PFSK-1 (cell line): ENCODE measurements around the gene PCSK4.

Source experiments
- FOXP2 ChIP-seq: optimal IDR thresholded peaks from 2 replicates; pipeline ENCODE3; 2011; ENCODE audit warnings: borderline replicate concordance, control low read depth, inconsistent platforms; ENCODE audit not compliant: insufficient read depth; ENCODE audit errors: extremely low read length, extremely low read depth
- POLR2AphosphoS5 ChIP-seq: IDR thresholded peaks from 2 replicates; pipeline ENCODE4 v1.6.1; 2012; ENCODE audit warnings: low read depth, mild to moderate bottlenecking, control low read depth, low read length, moderate library complexity
- REST ChIP-seq, 2 experiments: IDR thresholded peaks; 2 replicates each; pipeline versions ENCODE4 v1.6.1 to v1.8.0; 2011 to 2012; ENCODE audit warnings: low read depth in 2 of 2, low read length in 2 of 2, control low read depth in 1 of 2, inconsistent platforms in 1 of 2, mild to moderate bottlenecking in 1 of 2, moderate library complexity in 1 of 2; ENCODE audit not compliant: insufficient read depth in 1 of 2
- SIN3A ChIP-seq: IDR thresholded peaks from 2 replicates; pipeline ENCODE4 v1.6.1; 2012; ENCODE audit warnings: mild to moderate bottlenecking, low read length, moderate library complexity, borderline replicate concordance; ENCODE audit not compliant: insufficient read depth
- TAF1 ChIP-seq: IDR thresholded peaks from 2 replicates; pipeline ENCODE4 v1.6.1; 2012; ENCODE audit warnings: low read length, control low read depth, borderline replicate concordance; ENCODE audit not compliant: insufficient read depth

Gene PCSK4

GRCh38 chr19:1466461-1467214, 23.5 kb downstream of the PCSK4 start:
- TF ChIP-seq TAF1 (no peak), FOXP2 (no peak), SIN3A (no peak), POLR2AphosphoS5 (no peak), REST (IDR thresholded peaks at IDR 0.05; ENCODE audit: insufficient read depth in 1 of 2, low read depth in 2 of 2, low read length in 2 of 2) (no peak)

DNA sequence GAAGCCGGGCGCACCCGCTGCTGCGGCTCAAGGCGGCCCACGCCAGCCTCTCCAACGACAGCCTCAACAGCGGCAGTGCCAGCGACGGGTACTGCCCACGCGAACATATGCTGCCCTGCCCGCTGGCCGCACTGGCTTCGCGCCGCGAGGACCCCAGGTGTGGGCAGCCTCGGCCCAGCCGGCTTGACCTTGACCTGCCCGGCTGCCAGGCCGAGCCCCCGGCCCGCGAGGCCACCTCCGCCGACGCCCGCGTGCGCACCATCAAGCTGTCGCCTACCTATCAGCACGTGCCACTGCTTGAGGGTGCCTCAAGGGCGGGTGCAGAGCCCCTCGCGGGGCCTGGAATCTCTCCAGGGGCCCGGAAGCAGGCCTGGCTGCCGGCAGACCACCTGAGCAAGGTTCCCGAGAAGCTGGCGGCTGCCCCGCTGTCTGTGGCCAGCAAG, 24.1 kb downstream of the PCSK4 start:
- no peak for TF ChIP-seq REST (IDR thresholded peaks at IDR 0.05; ENCODE audit: insufficient read depth in 1 of 2, low read depth in 2 of 2, low read length in 2 of 2)
- TF ChIP-seq TAF1: no peak
- TF ChIP-seq SIN3A: no peak
- no peak for TF ChIP-seq FOXP2
- TF ChIP-seq POLR2AphosphoS5: no peak

- TF ChIP-seq SIN3A (no peak), POLR2AphosphoS5 (no peak), FOXP2 (no peak), TAF1 (no peak), REST (IDR thresholded peaks at IDR 0.05; ENCODE audit: insufficient read depth in 1 of 2, low read depth in 2 of 2, low read length in 2 of 2) (no peak)
These were observed 24.7 kb downstream of the PCSK4 start for GRCh38 chr19:1465191-1466016.

- no peak for TF ChIP-seq SIN3A
These were observed 28.3 kb downstream of the PCSK4 start for GRCh38 chr19:1461862-1462261.

DNA sequence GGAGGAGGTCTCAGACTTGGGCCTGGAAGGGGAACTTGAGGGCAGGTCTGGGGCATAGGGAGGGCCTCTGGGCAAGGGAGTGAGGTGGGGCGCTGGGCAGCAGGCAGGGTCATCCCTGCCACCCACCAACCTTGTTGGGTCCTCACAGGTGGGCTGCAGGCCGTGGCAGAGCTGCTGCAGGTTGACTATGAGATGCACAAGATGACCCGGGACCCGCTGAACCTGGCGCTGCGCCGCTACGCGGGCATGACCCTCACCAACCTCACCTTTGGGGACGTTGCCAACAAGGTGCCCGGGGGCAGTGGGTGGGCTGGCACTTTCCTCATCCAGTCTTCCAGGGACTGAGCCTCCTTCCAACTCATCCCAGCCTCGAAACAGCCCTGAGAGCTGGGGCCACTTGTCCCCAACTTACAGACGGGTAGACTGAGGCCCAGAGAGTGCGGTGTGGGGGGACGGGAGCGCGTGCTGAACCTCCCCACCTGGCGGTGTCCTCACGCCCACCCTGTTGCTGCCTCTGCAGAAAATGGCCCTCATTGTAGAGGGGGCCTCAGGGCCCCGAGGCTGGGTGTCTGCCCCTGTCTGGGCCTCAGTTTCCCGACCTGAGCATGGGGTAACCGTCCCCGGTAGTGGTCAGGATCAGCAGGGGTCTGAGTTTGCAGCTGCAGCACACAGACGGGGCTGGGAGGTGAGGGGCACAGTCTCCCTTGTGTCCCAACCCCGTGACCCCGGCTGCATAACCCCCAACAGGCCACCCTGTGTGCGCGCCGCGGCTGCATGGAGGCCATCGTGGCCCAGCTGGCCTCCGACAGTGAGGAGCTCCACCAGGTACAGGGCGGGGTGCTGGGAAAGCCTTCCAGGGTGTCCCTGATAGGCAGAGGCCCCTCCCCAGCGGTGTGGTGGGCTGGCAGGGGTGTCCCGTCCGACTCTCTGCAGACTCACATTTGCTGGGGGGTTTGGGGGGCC, 29.8 kb downstream of the PCSK4 start:
- no peak for TF ChIP-seq FOXP2
- no peak for TF ChIP-seq REST (IDR thresholded peaks at IDR 0.05; ENCODE audit: insufficient read depth in 1 of 2, low read depth in 2 of 2, low read length in 2 of 2)
- no peak for TF ChIP-seq SIN3A
- no peak for TF ChIP-seq POLR2AphosphoS5
